C4-2B (cell line): ENCODE results near the gene DPYSL5.

Experiments used
- H3K27ac ChIP-seq: fragments of 450-650 bp; 2 replicates; pipeline ENCODE4 v1.5.1; 2017
- ZFX ChIP-seq: fragments of 450-650 bp; IDR thresholded peaks from 2 replicates; pipeline ENCODE4 v1.6.1; 2017
- TF ChIP-seq, protein P1 (sequence below): fragments of 450-650 bp; conservative IDR thresholded peaks from 2 replicates; pipeline ENCODE4 v1.5.1; 2017; ENCODE audit warnings: mild to moderate bottlenecking

The DPYSL5 gene

DNA sequence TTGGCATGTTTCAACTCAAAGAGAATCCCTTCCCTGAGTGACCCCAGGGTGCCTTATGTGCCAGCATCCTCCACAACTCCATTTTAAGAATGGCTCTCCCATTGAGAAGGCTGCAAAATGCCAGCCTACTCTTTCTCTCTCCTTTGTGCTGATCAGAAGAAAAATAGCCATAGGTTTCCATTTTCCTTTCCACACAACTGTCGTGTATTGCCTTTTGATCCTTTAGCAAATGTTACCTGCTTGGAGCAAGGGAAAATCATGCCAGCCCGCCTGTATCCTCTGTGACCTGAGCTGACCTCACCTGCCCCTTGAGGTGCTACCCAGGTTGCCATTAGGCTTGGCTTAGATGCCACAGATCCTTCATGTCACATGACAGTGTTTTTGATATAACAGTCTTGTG lies 38.8 kb downstream of the DPYSL5 start:
- H3K27ac ChIP-seq, result no peak overlapping the region
- TF ChIP-seq, protein P1, sequence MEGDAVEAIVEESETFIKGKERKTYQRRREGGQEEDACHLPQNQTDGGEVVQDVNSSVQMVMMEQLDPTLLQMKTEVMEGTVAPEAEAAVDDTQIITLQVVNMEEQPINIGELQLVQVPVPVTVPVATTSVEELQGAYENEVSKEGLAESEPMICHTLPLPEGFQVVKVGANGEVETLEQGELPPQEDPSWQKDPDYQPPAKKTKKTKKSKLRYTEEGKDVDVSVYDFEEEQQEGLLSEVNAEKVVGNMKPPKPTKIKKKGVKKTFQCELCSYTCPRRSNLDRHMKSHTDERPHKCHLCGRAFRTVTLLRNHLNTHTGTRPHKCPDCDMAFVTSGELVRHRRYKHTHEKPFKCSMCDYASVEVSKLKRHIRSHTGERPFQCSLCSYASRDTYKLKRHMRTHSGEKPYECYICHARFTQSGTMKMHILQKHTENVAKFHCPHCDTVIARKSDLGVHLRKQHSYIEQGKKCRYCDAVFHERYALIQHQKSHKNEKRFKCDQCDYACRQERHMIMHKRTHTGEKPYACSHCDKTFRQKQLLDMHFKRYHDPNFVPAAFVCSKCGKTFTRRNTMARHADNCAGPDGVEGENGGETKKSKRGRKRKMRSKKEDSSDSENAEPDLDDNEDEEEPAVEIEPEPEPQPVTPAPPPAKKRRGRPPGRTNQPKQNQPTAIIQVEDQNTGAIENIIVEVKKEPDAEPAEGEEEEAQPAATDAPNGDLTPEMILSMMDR, result no peak
- TF ChIP-seq ZFX, result no peak

DNA sequence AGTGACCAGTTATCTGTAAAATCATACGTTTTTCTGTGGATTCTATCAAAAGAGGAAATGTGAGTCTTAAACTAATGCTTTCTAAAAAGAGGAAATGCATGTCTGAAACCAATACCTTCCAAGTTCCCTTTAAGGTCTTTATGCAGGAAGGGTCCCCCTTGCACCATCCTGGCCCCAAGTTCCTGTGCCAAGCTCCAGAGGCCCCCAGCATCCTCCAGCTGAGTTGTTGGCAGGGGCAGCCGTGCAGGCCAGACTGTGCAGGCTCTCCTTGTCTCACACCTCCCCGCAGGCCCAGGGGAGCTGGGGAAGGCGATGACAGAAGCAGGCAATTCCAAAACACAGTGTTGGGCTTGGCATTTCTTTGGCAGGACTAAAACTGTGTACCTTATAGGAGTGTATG lies 39.2 kb downstream of the DPYSL5 start:
- no peak overlapping the region for H3K27ac ChIP-seq
- TF ChIP-seq, protein P1, result no peak

DNA sequence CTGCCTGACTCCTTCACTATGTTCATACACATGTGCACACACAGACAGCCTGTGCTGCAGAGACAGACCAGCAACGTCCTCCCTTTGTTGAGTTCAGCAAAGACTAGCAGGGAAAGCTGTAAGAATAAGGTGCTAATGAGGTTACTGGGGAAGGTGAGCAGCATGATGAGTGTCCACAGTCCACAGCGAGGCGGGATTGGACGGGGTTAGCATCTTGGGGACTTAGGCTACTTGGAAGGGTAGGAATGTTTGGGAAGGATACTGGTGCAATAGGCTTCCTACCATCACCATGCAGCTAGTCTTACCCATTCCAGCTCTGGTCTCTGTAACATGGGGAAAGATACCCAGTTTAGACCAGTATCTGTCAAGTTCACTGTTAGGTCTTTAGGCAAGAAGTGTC lies 41.9 kb downstream of the DPYSL5 start:
- TF ChIP-seq, protein P1, result no peak
- TF ChIP-seq ZFX, result no peak
- no peak overlapping the region for H3K27ac ChIP-seq

DNA sequence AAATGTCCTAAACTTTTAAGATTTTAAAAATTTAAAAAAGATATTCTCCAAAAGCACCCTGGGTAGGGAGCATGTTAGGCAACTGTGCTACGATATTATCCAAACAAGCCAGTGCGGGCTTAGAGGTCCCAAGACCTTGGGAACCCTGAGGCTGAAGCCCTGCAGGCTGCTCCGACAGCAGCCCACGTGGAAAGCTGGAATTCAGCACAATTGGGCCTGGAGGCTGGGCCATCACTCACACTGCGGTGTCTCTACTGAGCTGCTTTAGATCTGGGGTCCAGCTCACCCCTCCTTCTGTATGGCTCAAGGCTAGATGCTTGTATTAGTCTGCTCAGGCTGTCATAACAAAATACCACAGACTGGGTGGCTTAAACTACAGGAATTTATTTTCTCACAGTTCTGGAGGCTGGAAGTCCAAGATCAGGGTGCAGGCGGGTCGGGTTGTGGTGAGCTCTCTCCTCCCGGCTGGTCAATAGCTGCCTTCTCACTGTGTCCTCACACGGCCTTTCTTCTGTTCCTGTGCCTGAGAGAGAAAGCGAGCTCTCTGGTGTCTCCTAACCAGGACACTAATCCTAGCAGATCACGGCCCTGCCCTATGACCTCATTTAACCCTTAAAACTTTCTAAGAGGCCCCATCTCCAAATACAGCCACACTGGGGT lies 42.5 kb downstream of the DPYSL5 start:
- no peak overlapping the region for H3K27ac ChIP-seq
- TF ChIP-seq, protein P1, result no peak

DNA sequence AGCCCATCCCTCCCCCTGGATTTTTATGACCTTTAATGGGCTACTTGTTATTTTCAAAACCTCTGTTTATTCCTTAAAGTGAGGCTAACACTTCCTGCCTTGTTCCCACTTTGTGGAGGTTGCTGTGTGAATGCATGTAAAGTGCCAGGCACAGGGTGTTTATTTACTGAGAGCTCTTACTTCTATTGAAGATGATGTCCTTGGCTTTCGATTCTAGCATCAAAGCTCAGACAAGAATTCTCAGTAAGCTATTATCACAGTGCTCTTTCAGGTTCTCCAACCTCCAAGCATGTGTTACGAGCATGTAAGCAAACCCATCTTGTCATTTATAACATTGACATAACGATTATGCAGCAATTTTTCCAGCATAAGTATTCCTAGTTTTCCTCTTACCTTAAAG lies 44.2 kb downstream of the DPYSL5 start:
- no peak for TF ChIP-seq ZFX
- TF ChIP-seq, protein P1, result no peak
- H3K27ac ChIP-seq, result no peak overlapping the region

DNA sequence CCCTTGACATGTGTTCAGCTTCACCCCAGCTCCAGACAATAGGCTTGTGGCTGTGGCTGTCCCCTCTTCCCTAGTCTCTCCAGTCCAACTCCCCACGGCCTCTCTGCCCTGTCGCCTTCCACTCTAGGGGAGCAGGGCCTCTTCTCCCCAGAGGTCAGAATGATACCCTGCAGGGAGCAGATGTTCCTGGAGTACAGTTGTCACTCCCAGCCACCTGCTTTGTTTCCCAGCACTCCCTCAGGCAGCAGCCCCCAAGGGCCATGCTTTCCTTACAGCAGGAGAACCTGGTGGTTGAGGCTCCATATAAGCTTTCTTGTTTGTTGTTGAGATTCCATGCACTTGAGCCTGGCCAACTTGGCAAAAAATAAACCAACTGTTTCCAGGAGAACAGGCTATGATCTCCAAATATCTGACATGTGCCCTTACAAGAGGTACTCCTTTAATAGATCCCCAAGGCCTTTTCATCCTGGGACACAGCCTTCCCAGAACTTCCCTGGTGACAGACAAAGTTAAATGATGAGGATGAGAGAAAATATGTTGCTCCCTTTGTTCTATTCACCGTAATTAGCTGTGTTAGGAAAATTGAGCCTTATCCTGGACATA lies 45.1 kb downstream of the DPYSL5 start:
- no peak overlapping the region for H3K27ac ChIP-seq
- no peak for TF ChIP-seq ZFX
- TF ChIP-seq, protein P1, result no peak

DNA sequence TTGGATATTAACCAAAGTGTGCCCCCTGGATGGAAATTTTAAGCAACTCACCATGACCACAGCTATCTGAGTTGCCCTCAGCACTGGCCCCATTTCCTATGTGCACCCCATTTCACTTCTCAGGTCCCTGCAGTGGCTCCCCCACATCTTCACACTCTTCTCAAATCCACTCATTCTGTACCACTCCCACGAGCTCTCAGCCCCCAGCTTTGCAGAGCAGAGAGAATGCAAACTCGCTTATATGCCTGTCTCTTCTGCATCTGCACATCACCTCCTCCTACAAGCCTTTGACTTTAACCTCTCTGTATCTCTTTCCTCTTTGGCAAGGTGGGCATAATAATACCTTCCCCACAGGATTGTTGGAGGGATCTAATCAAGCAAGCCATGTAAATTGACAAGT lies 46.2 kb downstream of the DPYSL5 start:
- H3K27ac ChIP-seq, result no peak overlapping the region
- no peak for TF ChIP-seq ZFX
- TF ChIP-seq, protein P1, result no peak
